HepG2 (cell line): ENCODE results near the gene GASK1A. TPM values are rescaled to one million over a fixed set of nuclear protein-coding genes. Genes with fewer than 3 reads are reported as not detected.
"Not testable (repeated sequence)": the region's sequence is repeated elsewhere in the genome, so short reads cannot be mapped to it uniquely, and the experiment has no call there.

Experiments
- ATAC-seq: fragments of 200-7000 bp; cut with Tn5 transposase; 3 replicates; pipeline ENCODE4 v1.9.1; 2020; ENCODE audit warnings: mild to moderate bottlenecking, moderate library complexity
- BruUV-seq: library from RNA; stranded (reverse); fragments of 400-500 nt; replicated peaks from 2 replicates; lab custom pipeline; 2021; lab: Mats Ljungman, UMichigan
- CTCF ChIA-PET: fragments of 300-600 bp; formaldehyde crosslinking; extraction: SDS; loops from one replicate; lab custom pipeline; 2021; ENCODE audit warnings: low total read pairs, inconsistent platforms, low intra/inter-chr PET ratio; lab: Yijun Ruan, JAX
- POLR2A ChIA-PET: fragments of 350-600 bp; sonication (Branson Sonifier 250); formaldehyde crosslinking; loops from one replicate; lab custom pipeline; 2020; ENCODE audit warnings: antibody characterized with exemption, inconsistent platforms; lab: Yijun Ruan, JAX
- DNase-seq: peaks from one replicate; pipeline ENCODE4 v3.0.0-alpha.2; 2015; ENCODE audit warnings: low spot score
- FAIRE-seq: peaks from 3 replicates; lab custom pipeline; 2011; peaks lifted over from hg19 to GRCh38; lab: Jason Lieb, UNC
- H2AFZ ChIP-seq: one replicate; pipeline ENCODE4 v1.6.1; 2011; ENCODE audit warnings: low read length, inconsistent platforms
- H3K27ac ChIP-seq: fragments of 300-600 bp; 3 replicates; pipeline ENCODE4 v1.8.0; 2011; ENCODE audit warnings: mixed run types, mild to moderate bottlenecking, mixed read lengths, low read length, inconsistent platforms; ENCODE audit not compliant: insufficient read depth; ENCODE audit errors: extremely low read length
- H3K27me3 ChIP-seq, 2 experiments: fragments of 200-600 bp in 1 of 2; 2 replicates in 1 of 2; 3 replicates in 1 of 2; pipeline versions ENCODE4 v1.6.0 to v1.8.0; 2011; ENCODE audit warnings: low read length in 2 of 2, mild to moderate bottlenecking in 2 of 2, moderate library complexity in 2 of 2, inconsistent platforms in 1 of 2; ENCODE audit not compliant: insufficient read depth in 2 of 2, control insufficient read depth in 1 of 2
- H3K36me3 ChIP-seq, 2 experiments: fragments of 200-600 bp in 1 of 2; replicated peaks in 1 of 2; 2 replicates in 1 of 2; 3 replicates in 1 of 2; pipeline versions ENCODE4 v1.5.1 to v1.8.0; 2011; ENCODE audit warnings: low read length in 2 of 2, inconsistent platforms in 1 of 2; ENCODE audit not compliant: insufficient read depth in 2 of 2, control insufficient read depth in 1 of 2
- H3K4me1 ChIP-seq: 2 replicates; pipeline ENCODE4 v1.5.1; 2012; ENCODE audit warnings: low read length, inconsistent platforms; ENCODE audit not compliant: insufficient read depth
- H3K4me2 ChIP-seq: 2 replicates; pipeline ENCODE4 v1.6.0; 2011; ENCODE audit warnings: low read depth, low read length, inconsistent platforms
- H3K4me3 ChIP-seq, 3 experiments: fragments of 200-600 bp in 1 of 3; sonication (generic), shearing (Covaris generic) in 1 of 3; replicated peaks in 1 of 3; 2 replicates each; pipeline ENCODE4 v1.5.1; 2011 to 2016; ENCODE audit warnings: low read length in 3 of 3, inconsistent platforms in 2 of 3, low read depth in 2 of 3, mild to moderate bottlenecking in 2 of 3, control low read depth in 1 of 3, mixed read lengths in 1 of 3; ENCODE audit not compliant: insufficient read depth in 1 of 3
- H3K79me2 ChIP-seq: one replicate; pipeline ENCODE4 v1.6.1; 2011; ENCODE audit warnings: low read length, inconsistent platforms; ENCODE audit not compliant: insufficient read depth
- H3K9ac ChIP-seq: 2 replicates; pipeline ENCODE4 v1.6.0; 2011; ENCODE audit warnings: mild to moderate bottlenecking, low read depth, low read length, inconsistent platforms; ENCODE audit not compliant: insufficient read depth
- H3K9me3 ChIP-seq: 2 replicates; pipeline ENCODE4 v1.5.1; 2012; ENCODE audit warnings: mild to moderate bottlenecking, low read length
- H4K20me1 ChIP-seq: 2 replicates; pipeline ENCODE4 v1.6.0; 2011; ENCODE audit warnings: inconsistent platforms, mild to moderate bottlenecking, low read length, moderate library complexity; ENCODE audit not compliant: insufficient read depth
- MYNN ChIP-seq: sonication (generic); formaldehyde crosslinking; IDR thresholded peaks from 2 replicates; pipeline ENCODE4 v1.4.0; 2020; ENCODE audit warnings: mild to moderate bottlenecking, low read depth, missing genetic modification reagents
- ZNF230 ChIP-seq: sonication (generic); formaldehyde crosslinking; IDR thresholded peaks from 2 replicates; pipeline ENCODE4 v1.4.0; 2020; ENCODE audit warnings: mild to moderate bottlenecking, missing genetic modification reagents
- ZNF282 ChIP-seq: fragments of 450-650 bp; IDR thresholded peaks from 2 replicates; pipeline ENCODE4 v1.6.1; 2018; ENCODE audit not compliant: partially characterized antibody
- ZNF572 ChIP-seq: sonication (generic); formaldehyde crosslinking; IDR thresholded peaks from 2 replicates; pipeline ENCODE4 v1.5.1; 2020; ENCODE audit warnings: mild to moderate bottlenecking, missing genetic modification reagents
- ZNF644 ChIP-seq: IDR thresholded peaks from 2 replicates; pipeline ENCODE4 v1.6.1; 2016; ENCODE audit warnings: low read depth
- ZNF839 ChIP-seq: sonication (generic); formaldehyde crosslinking; IDR thresholded peaks from 2 replicates; pipeline ENCODE4 v1.4.0; 2020; ENCODE audit warnings: missing genetic modification reagents, mild to moderate bottlenecking, borderline replicate concordance
- in situ Hi-C: cut with HindIII; loops from 2 replicates; pipeline ENCODE4 v1.10.0; 2017; ENCODE audit warnings: low pct_unique_long_range_greater_than_20kb; ENCODE audit not compliant: extremely low pct_ligation_motif_present
- intact Hi-C: fragments of 100-400 bp; cut with micrococcal nuclease; formaldehyde crosslinking; loops from one replicate; pipeline ENCODE4 v1.10.0; 2022; ENCODE audit not compliant: unreplicated experiment
- polyA plus RNA-seq, 8 experiments: library from polyadenylated mRNA; depleted of rRNA in 3 of 8; stranded (reverse) in 7 of 8; unstranded in 1 of 8; fragments of >200 nt; fragmentation: Illumina TruSeq in 4 of 8; extraction: Trizol in 4 of 8; gene quantifications; 2 replicates each; pipeline versions ENCODE4 v1.2.1 to v1.2.3, GENCODE V29; 2011 to 2016; ENCODE audit warnings: low read depth in 4 of 8, missing spikeins in 1 of 8, mixed read lengths in 1 of 8; ENCODE audit not compliant: insufficient read depth in 1 of 8
- total RNA-seq, 5 experiments: library from RNA; depleted of rRNA; stranded (reverse); fragments of >200 nt; fragmentation: Illumina TruSeq; extraction: Trizol; gene quantifications; 2 replicates each; pipeline ENCODE4 v1.2.3, GENCODE V29; 2016; ENCODE audit warnings: low read depth in 1 of 5
- TF ChIP-seq, protein P1 (sequence below): sonication (generic); formaldehyde crosslinking; IDR thresholded peaks from 2 replicates; pipeline ENCODE4 v1.4.0; 2020; ENCODE audit warnings: missing genetic modification reagents
- TF ChIP-seq, protein P2 (sequence below): sonication (generic); formaldehyde crosslinking; IDR thresholded peaks from 2 replicates; pipeline ENCODE4 v1.8.0; 2022; ENCODE audit warnings: missing genetic modification reagents, mild to moderate bottlenecking, moderate library complexity, borderline replicate concordance
- TF ChIP-seq, protein P3 (sequence below): sonication (generic); formaldehyde crosslinking; IDR thresholded peaks from 2 replicates; pipeline ENCODE4 v1.4.0; 2020; ENCODE audit warnings: missing genetic modification reagents

Gene GASK1A
- total and polyA plus RNA-seq, 2 of the 13 experiments (the other 11 are each of a cell fraction or from before 2014, with no cell fraction given) = not detected

DNA sequence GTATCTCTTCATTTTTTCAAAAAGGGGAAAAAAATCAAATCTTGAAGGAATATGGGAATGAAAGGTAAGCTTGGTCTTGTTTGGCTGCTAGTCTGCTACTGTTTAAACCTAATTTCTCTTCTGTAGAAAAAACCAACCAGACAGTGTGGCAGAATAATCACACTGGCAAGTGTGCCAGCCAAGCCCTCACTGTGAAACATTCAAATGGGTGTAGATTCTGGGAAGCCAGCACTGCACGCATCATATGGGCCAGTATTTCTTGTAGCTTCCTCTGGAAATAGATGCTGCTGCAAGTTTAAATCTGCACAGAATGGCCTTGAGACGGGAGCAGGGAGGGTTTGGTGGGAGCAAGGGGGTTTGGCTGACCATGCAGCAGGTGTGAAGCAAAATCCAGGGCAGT is 64.7 kb downstream of the GASK1A start (continued):
- TF ChIP-seq, protein P1, sequence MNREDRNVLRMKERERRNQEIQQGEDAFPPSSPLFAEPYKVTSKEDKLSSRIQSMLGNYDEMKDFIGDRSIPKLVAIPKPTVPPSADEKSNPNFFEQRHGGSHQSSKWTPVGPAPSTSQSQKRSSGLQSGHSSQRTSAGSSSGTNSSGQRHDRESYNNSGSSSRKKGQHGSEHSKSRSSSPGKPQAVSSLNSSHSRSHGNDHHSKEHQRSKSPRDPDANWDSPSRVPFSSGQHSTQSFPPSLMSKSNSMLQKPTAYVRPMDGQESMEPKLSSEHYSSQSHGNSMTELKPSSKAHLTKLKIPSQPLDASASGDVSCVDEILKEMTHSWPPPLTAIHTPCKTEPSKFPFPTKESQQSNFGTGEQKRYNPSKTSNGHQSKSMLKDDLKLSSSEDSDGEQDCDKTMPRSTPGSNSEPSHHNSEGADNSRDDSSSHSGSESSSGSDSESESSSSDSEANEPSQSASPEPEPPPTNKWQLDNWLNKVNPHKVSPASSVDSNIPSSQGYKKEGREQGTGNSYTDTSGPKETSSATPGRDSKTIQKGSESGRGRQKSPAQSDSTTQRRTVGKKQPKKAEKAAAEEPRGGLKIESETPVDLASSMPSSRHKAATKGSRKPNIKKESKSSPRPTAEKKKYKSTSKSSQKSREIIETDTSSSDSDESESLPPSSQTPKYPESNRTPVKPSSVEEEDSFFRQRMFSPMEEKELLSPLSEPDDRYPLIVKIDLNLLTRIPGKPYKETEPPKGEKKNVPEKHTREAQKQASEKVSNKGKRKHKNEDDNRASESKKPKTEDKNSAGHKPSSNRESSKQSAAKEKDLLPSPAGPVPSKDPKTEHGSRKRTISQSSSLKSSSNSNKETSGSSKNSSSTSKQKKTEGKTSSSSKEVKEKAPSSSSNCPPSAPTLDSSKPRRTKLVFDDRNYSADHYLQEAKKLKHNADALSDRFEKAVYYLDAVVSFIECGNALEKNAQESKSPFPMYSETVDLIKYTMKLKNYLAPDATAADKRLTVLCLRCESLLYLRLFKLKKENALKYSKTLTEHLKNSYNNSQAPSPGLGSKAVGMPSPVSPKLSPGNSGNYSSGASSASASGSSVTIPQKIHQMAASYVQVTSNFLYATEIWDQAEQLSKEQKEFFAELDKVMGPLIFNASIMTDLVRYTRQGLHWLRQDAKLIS (CRISPR knock-in tag) = no peak
- no peak for TF ChIP-seq ZNF644
- TF ChIP-seq ZNF230 (CRISPR knock-in tag) = no peak
- TF ChIP-seq MYNN = no peak
- TF ChIP-seq, protein P2, sequence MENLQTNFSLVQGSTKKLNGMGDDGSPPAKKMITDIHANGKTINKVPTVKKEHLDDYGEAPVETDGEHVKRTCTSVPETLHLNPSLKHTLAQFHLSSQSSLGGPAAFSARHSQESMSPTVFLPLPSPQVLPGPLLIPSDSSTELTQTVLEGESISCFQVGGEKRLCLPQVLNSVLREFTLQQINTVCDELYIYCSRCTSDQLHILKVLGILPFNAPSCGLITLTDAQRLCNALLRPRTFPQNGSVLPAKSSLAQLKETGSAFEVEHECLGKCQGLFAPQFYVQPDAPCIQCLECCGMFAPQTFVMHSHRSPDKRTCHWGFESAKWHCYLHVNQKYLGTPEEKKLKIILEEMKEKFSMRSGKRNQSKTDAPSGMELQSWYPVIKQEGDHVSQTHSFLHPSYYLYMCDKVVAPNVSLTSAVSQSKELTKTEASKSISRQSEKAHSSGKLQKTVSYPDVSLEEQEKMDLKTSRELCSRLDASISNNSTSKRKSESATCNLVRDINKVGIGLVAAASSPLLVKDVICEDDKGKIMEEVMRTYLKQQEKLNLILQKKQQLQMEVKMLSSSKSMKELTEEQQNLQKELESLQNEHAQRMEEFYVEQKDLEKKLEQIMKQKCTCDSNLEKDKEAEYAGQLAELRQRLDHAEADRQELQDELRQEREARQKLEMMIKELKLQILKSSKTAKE = no peak
- TF ChIP-seq ZNF839 (CRISPR knock-in tag) = no peak
- no peak for TF ChIP-seq ZNF282
- TF ChIP-seq, protein P3, sequence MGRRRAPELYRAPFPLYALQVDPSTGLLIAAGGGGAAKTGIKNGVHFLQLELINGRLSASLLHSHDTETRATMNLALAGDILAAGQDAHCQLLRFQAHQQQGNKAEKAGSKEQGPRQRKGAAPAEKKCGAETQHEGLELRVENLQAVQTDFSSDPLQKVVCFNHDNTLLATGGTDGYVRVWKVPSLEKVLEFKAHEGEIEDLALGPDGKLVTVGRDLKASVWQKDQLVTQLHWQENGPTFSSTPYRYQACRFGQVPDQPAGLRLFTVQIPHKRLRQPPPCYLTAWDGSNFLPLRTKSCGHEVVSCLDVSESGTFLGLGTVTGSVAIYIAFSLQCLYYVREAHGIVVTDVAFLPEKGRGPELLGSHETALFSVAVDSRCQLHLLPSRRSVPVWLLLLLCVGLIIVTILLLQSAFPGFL = no peak
- no peak for TF ChIP-seq ZNF572 (CRISPR knock-in tag)

DNA sequence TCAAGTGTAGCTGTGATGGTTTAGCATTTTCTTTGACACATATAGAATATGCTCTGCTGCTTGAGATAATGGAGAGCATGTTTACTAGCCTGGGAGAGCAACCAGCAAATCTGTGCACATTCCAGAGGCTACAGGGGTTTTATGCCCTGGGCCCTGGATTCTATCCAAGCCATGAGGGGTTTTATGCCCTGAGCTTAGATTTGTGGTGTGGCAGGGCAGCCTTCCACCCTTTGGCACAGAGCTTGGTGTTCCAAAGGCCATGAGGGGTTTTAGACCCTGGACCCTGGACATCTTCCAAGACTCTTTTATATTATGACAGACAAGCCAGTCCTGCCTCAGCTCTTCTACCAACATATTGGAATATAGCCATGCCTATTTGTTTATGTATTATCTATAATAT is 66.0 kb downstream of the GASK1A start:
- H3K27me3 ChIP-seq, BruUV-seq, intact Hi-C loops, H2AFZ ChIP-seq, in situ Hi-C loops, H3K4me2 ChIP-seq, H3K36me3 ChIP-seq, H4K20me1 ChIP-seq, ATAC-seq, H3K4me1 ChIP-seq, H3K9me3 ChIP-seq, H3K27ac ChIP-seq, FAIRE-seq, H3K79me2 ChIP-seq, CTCF ChIA-PET, H3K9ac ChIP-seq, DNase-seq, H3K4me3 ChIP-seq, POLR2A ChIA-PET: not testable (repeated sequence)
